NB4 (cell line): ENCODE measurements around the gene NUBP2.

Experiments
- DNase-seq: peaks from one replicate; pipeline ENCODE4 v3.0.0; 2010; ENCODE audit warnings: low read depth
- H3K4me3 ChIP-seq: one replicate; pipeline ENCODE4 v1.5.1; 2011; ENCODE audit warnings: mild to moderate bottlenecking, low read depth, low read length, moderate library complexity
- CTCF ChIP-seq: IDR thresholded peaks from one replicate; pipeline ENCODE4 v1.5.1; 2012; ENCODE audit warnings: low read depth, low read length
- MAX ChIP-seq: IDR thresholded peaks from 2 replicates; pipeline ENCODE4 v1.6.1; 2011; ENCODE audit warnings: low read depth, low read length
- MYC ChIP-seq: IDR thresholded peaks from 2 replicates; pipeline ENCODE4 v1.6.1; 2011; ENCODE audit warnings: low read depth, low read length
- POLR2A ChIP-seq: IDR thresholded peaks from 2 replicates; pipeline ENCODE4 v1.6.1; 2011; ENCODE audit warnings: mild to moderate bottlenecking; ENCODE audit not compliant: insufficient read length; ENCODE audit errors: extremely low read depth

NUBP2 gene

GRCh38 chr16:1831186-1832075 lies 48.7 kb downstream of the NUBP2 start:
- no peak overlapping the region for H3K4me3 ChIP-seq
- no peak for DNase-seq
- TF ChIP-seq MYC (no peak), CTCF (no peak), POLR2A (no peak), MAX (no peak)

- no peak for DNase-seq
These were observed 50.2 kb downstream of the NUBP2 start for GRCh38 chr16:1832838-1833454.

GRCh38 chr16:1834096-1834495 lies 51.3 kb downstream of the NUBP2 start:
- TF ChIP-seq CTCF (no peak), POLR2A (no peak), MYC (no peak), MAX (no peak)

More at GRCh38 chr16:1832838-1833454, 50.2 kb downstream of the NUBP2 start:
- TF ChIP-seq CTCF (no peak), MAX (no peak), MYC (no peak), POLR2A (no peak)
- H3K4me3 ChIP-seq, result no peak overlapping the region

More at GRCh38 chr16:1834096-1834495, 51.3 kb downstream of the NUBP2 start:
- no peak for DNase-seq
- no peak overlapping the region for H3K4me3 ChIP-seq
